Measurements from ENCODE around the gene GPR4. TPM values are rescaled to one million over a fixed set of nuclear protein-coding genes. Genes with fewer than 3 reads are reported as not detected.

Gene GPR4
- total RNA-seq, 1 experiment from 2014 or later = 0.07 TPM

DNA sequence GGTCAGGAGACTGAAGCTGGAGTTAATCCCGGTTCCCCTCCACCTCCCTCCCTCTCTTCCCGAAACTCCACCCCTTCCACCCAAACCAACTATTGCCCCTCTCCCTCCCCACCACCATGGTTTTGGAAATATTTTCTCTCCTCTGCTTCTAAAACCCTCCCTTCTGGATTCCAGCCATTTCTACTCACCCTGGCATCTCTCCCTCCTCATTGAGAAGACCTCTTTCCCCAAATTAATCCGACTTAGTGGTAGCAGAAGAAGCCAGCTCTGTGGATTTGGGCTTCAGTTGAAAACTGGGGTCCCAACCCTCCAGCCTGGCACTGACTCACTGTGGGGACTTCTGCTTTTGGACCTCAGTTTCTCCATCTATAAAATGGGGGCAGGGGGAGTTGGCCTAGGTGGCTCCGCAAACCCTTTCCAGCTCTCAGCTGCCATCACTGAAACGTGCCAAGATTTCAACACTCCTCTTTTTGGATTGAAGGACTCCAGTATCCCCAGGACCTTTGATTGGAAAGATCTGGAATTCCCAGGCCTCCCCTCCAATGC is 1.6 kb downstream of the GPR4 start:
- WGBS (ENCODE audit: extremely low coverage, insufficient read length, low lambda C conversion rate) = no CpG with 5 or more reads among the region's 5 CpGs
- DNase-seq = no peak
- Histone ChIP-seq H3K4me1 (ENCODE audit: insufficient read depth, low read length) (no peaks in the 10 kb centered on the region), H2BK120ac (ENCODE audit: low read depth, low read length, poor library complexity, severe bottlenecking) (no peak overlapping the region), H2BK12ac (ENCODE audit: insufficient read length, low read depth, low read length) (no peak overlapping the region), H4K20me1 (ENCODE audit: control insufficient read depth, insufficient read depth, insufficient read length) (no peaks in the 10 kb centered on the region), H3K27ac (ENCODE audit: insufficient read length, low read depth, low read length) (no peak overlapping the region), H3K9ac (ENCODE audit: extremely low read depth, insufficient read length, low read length) (no peak overlapping the region), H3K27me3 (ENCODE audit: insufficient read depth, low read length) (peaks cover 34% of the 10 kb centered on the region), H3K4ac (ENCODE audit: low read depth, low read length) (no peak overlapping the region), H3K14ac (ENCODE audit: insufficient read depth, low read length) (no peak overlapping the region), H2AFZ (ENCODE audit: low read length) (no peak overlapping the region), H2AK5ac (ENCODE audit: insufficient read length, low read length) (no peak overlapping the region), H3K79me2 (ENCODE audit: insufficient read depth, low read length) (no peaks in the 10 kb centered on the region), H3K18ac (ENCODE audit: insufficient read length, low read depth, low read length) (no peak overlapping the region), H2BK5ac (ENCODE audit: insufficient read length, low read length) (no peak overlapping the region), H3K23me2 (ENCODE audit: insufficient read length, low read depth, low read length, poor library complexity, severe bottlenecking) (peaks cover 6% of the 10 kb centered on the region), H2BK15ac (ENCODE audit: low read depth, low read length) (no peak overlapping the region), H3K79me1 (ENCODE audit: insufficient read depth, low read depth, low read length, poor library complexity, severe bottlenecking) (no peaks in the 10 kb centered on the region), H2BK20ac (ENCODE audit: low read depth, low read length, poor library complexity, severe bottlenecking) (no peak overlapping the region), H3T11ph (ENCODE audit: low read length) (no peak overlapping the region), H3K23ac (ENCODE audit: insufficient read length, low read depth, low read length) (no peak overlapping the region), H4K8ac (replicated peaks; ENCODE audit: insufficient read length, low read depth, low read length) (no peak overlapping the region), H3K4me2 (ENCODE audit: insufficient read depth, insufficient read length, low read length) (peak overlapping the region; percentile 65), H4K91ac (ENCODE audit: insufficient read length, low read depth, low read length) (no peak overlapping the region), H3K56ac (ENCODE audit: insufficient read length, low read depth, low read length) (no peak overlapping the region), H3K9me3 (ENCODE audit: control insufficient read depth, low read depth, low read length) (no peaks in the 10 kb centered on the region), H4K5ac (ENCODE audit: insufficient read length, low read depth, low read length) (no peak overlapping the region)
- TF ChIP-seq, protein P1, sequence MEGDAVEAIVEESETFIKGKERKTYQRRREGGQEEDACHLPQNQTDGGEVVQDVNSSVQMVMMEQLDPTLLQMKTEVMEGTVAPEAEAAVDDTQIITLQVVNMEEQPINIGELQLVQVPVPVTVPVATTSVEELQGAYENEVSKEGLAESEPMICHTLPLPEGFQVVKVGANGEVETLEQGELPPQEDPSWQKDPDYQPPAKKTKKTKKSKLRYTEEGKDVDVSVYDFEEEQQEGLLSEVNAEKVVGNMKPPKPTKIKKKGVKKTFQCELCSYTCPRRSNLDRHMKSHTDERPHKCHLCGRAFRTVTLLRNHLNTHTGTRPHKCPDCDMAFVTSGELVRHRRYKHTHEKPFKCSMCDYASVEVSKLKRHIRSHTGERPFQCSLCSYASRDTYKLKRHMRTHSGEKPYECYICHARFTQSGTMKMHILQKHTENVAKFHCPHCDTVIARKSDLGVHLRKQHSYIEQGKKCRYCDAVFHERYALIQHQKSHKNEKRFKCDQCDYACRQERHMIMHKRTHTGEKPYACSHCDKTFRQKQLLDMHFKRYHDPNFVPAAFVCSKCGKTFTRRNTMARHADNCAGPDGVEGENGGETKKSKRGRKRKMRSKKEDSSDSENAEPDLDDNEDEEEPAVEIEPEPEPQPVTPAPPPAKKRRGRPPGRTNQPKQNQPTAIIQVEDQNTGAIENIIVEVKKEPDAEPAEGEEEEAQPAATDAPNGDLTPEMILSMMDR (conservative IDR thresholded peaks at IDR 0.05) = no peak
- Mint-ChIP-seq H3K4me3 (peak overlapping the region in 1 of 2 experiments; percentile 57; a peak in 1 of 5 replicates), H3K9me3 (no peaks in the 10 kb centered on the region; a peak in 1 of 5 replicates), H3K36me3 (ENCODE audit: insufficient read depth in 1 of 3, low read depth in 3 of 3) (peaks cover 0 to 3% (median 0%) of the 10 kb centered on the region in 3 experiments; a peak in 2 of 7 replicates), H3K27me3 (ENCODE audit: low read depth) (peaks cover 78% of the 10 kb centered on the region), H3K4me1 (peaks cover 33 to 66% of the 10 kb centered on the region in 2 experiments), H3K27ac (no peak overlapping the region)
